ENCODE measurements around the gene CIAO2A.
"Not testable (repeated sequence)": the region's sequence is repeated elsewhere in the genome, so short reads cannot be mapped to it uniquely, and the experiment has no call there.

GRCh38 chr15:64073496-64073895, 20.1 kb downstream of the CIAO2A start:
- not testable (repeated sequence) for TF ChIP-seq CTCF (IDR thresholded peaks at IDR 0.05; ENCODE audit: low read depth, low read length); POLR2A (IDR thresholded peaks at IDR 0.05; ENCODE audit: extremely low read depth, insufficient read length); MAX (IDR thresholded peaks at IDR 0.05; ENCODE audit: low read depth, low read length); MYC (IDR thresholded peaks at IDR 0.05; ENCODE audit: low read depth, low read length)
